Heart right ventricle (tissue), 16 donors: Measurements from ENCODE around the gene DLEC1. TPM values are rescaled to one million over a fixed set of nuclear protein-coding genes. Genes with fewer than 3 reads are reported as not detected.

ENCODE experiments used
- ATAC-seq, 8 donors: fragments of 200-7000 bp; cut with Tn5 transposase; one replicate each; pipeline ENCODE4 v1.9.1; 2020; ENCODE audit warnings: mild to moderate bottlenecking in 8 of 8, moderate library complexity in 8 of 8, moderate number of reproducible peaks in 1 of 8
- DNase-seq, 2 donors: peaks; one replicate each; pipeline ENCODE4 v3.0.0-alpha.2; 2020
- H3K27ac ChIP-seq, 10 donors: fragments of 200-600 bp; sonication (generic) in 2 of 10; one replicate each; pipeline versions ENCODE4 v1.5.0 to v1.8.0; 2020 to 2022; ENCODE audit warnings: mild to moderate bottlenecking in 3 of 10
- H3K27me3 ChIP-seq, 7 donors: fragments of 200-600 bp; one replicate each; pipeline ENCODE4 v1.8.0; 2021 to 2022; ENCODE audit warnings: mild to moderate bottlenecking in 2 of 7
- H3K36me3 ChIP-seq, 9 donors: fragments of 200-600 bp; sonication (generic) in 1 of 9; one replicate each; pipeline versions ENCODE4 v1.5.0 to v1.8.0; 2020 to 2022; ENCODE audit warnings: mild to moderate bottlenecking in 2 of 9
- H3K4me1 ChIP-seq, 9 donors: fragments of 200-600 bp; sonication (generic) in 1 of 9; one replicate each; pipeline versions ENCODE4 v1.5.0 to v1.8.0; 2020 to 2022; ENCODE audit warnings: mild to moderate bottlenecking in 4 of 9
- H3K4me3 ChIP-seq, 10 donors: fragments of 200-600 bp; sonication (generic) in 2 of 10; one replicate each; pipeline versions ENCODE4 v1.5.0 to v1.8.0; 2020 to 2022; ENCODE audit warnings: mild to moderate bottlenecking in 7 of 10, moderate library complexity in 2 of 10
- H3K9me3 ChIP-seq, 11 donors: fragments of 200-600 bp in 10 of 11; sonication (generic) in 2 of 11; one replicate each; pipeline versions ENCODE4 v1.5.0 to v1.8.0; 2013 to 2022; ENCODE audit warnings: mild to moderate bottlenecking in 2 of 11, control low read depth in 1 of 11, moderate library complexity in 1 of 11
- WGBS, 2 donors: extraction: QIAGEN DNeasy Blood & Tissue Kit; methylation state at CpG; one replicate each; pipeline ENCODE4 v1.1.7; 2013; ENCODE audit warnings: inconsistent platforms in 1 of 2; 5-methylcytosine and 5-hydroxymethylcytosine counted together
- intact Hi-C, 10 donors: fragments of 100-400 bp; cut with DNase I; formaldehyde crosslinking; loops; one replicate each; pipeline versions ENCODE4 v1.11.1 to v1.14.2; 2022
- polyA plus RNA-seq, 2 donors: library from polyadenylated mRNA; stranded (reverse); fragments of 200-250 nt; gene quantifications; one replicate each; pipeline ENCODE4 v1.2.3, GENCODE V29; 2013
- total RNA-seq, 10 donors: library from RNA; stranded (reverse); fragmentation: NEBNext Ultra II Directional in 3 of 10; extraction: Animal tissue kit (Norgen Biotek cat#: 25700) in 3 of 10; gene quantifications; one replicate each; pipeline versions ENCODE4 v1.2.1 to v1.2.4, GENCODE V29; 2021 to 2023
- TF ChIP-seq, protein P1 (sequence below), 9 donors: fragments of 200-600 bp; sonication (generic) in 2 of 9; IDR thresholded peaks; one replicate each; pipeline versions ENCODE4 v1.5.0 to v1.8.0; 2021 to 2022; ENCODE audit warnings: antibody characterized with exemption in 9 of 9, mild to moderate bottlenecking in 5 of 9, moderate library complexity in 1 of 9
- donor health status: Arrhythmogenic right ventricular cardiomyopathy.
- donor health status: ischemic (EF 13 %, LVEDD 7.1; RV severe dilation, severe dysfunction).
- donor health status: healthy with polysubstance abuse.
- donor health status: DM: no; HTN: yes; CAD: no.
- donor health status: DM: no; HTN: no; CAD: no.
- donor health status: ischemic (EF 25% LVEDD 6.9; RV normal size, moderate dysfunction).
- donor health status: ischemic (EF 25% LVEDD 5.7; RV mildly dilated, moderate dysfunction).
- donor health status: healthy.
- donor health status: DM: yes; HTN: yes; CAD: no.
- donor health status: Ischemic cardiomyopathy.
- donor health status: ischemic (EF 35%, LVEDD 5.7; RV mildly dilated, moderate dysfunction).
- donor health status: nonischemic (EF 11% LVEDD 7.7; RV severe dilation, severe dysfunction).
- donor health status: DM: yes; HTN: yes; CAD: no.
- donor health status: PGD.
- donor health status: ischemic (EF 29% LVEDD 5.4; RV normal size, mild dysfunction).
- donor health status: nonischemic (EF 23%, LVEDD 6.1; RV moderate dilation, normal function).

The DLEC1 gene
- total and polyA plus RNA-seq, 12 donors: 0.09 to 0.66 (median 0.30) TPM; not detected in 4

DNA sequence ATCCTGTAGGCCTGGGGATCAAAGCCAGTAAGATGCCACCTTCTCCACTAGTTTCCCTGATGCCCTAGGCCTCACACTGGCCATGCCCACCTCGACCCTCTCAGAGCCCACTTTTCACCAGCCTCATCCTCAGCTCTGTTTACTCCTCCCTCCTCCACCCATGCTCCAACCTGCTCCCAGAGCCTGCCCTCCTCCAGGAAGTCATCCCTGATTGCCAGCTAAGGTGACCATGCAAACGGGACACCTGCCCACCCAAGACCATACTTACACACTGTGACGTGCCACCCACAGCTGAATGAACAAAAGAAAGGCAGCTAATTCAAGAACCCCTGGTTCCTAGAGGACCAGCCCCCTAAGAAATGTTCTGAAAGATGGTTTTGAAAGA is 18.7 kb upstream of the DLEC1 start:
- no peak overlapping the region for H3K27ac ChIP-seq
- ATAC-seq (no peak), DNase-seq (peak in 1 of 2 donors; percentile 2)
- peaks cover 0 to 47% (median 13%) of the 10 kb centered on the region in 9 donors for H3K36me3 ChIP-seq
- H3K27me3 ChIP-seq: no peaks in the 10 kb centered on the region
- H3K9me3 ChIP-seq: peaks cover 0 to 8% (median 0%) of the 10 kb centered on the region in 11 donors
- intact Hi-C loops: no loop called here
- WGBS, 2 donors: 89 to 91% methylated on average over 3 of the region's 3 CpGs
- TF ChIP-seq, protein P1, sequence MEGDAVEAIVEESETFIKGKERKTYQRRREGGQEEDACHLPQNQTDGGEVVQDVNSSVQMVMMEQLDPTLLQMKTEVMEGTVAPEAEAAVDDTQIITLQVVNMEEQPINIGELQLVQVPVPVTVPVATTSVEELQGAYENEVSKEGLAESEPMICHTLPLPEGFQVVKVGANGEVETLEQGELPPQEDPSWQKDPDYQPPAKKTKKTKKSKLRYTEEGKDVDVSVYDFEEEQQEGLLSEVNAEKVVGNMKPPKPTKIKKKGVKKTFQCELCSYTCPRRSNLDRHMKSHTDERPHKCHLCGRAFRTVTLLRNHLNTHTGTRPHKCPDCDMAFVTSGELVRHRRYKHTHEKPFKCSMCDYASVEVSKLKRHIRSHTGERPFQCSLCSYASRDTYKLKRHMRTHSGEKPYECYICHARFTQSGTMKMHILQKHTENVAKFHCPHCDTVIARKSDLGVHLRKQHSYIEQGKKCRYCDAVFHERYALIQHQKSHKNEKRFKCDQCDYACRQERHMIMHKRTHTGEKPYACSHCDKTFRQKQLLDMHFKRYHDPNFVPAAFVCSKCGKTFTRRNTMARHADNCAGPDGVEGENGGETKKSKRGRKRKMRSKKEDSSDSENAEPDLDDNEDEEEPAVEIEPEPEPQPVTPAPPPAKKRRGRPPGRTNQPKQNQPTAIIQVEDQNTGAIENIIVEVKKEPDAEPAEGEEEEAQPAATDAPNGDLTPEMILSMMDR (IDR thresholded peaks at IDR 0.05): no peak
- H3K4me1 ChIP-seq: peaks cover 0 to 33% (median 12%) of the 10 kb centered on the region in 9 donors
- H3K4me3 ChIP-seq: no peak overlapping the region

DNA sequence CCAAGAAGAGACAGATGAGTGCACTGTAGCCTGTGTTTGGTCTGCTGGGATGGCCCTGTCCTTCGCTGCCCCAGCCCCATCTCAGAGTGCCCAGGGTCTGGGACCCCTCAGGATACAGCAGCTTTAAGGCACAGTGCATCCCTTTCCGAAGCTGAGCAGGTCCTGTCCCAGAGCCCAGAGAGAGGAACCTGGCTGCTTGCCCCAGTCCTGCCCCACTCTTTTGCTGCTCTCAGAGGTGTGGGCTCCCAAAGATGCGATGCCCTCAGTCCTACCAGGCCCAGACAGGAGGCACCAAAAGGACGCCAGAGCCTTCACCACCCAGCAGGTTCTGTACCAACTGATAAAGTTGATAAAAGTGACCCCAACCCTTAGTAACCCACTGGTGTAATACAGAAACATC is 17.8 kb upstream of the DLEC1 start:
- peaks cover 0 to 4% (median 0%) of the 10 kb centered on the region in 11 donors for H3K9me3 ChIP-seq
- peaks cover 0 to 42% (median 19%) of the 10 kb centered on the region in 9 donors for H3K4me1 ChIP-seq
- H3K36me3 ChIP-seq: peaks cover 0 to 38% (median 6%) of the 10 kb centered on the region in 9 donors
- intact Hi-C loops: no loop called here
- H3K27ac ChIP-seq: no peak overlapping the region
- 85 to 93% methylated on average over 4 of the region's 4 CpGs for WGBS, 2 donors
- DNase-seq (no peak), ATAC-seq (no peak)
- no peak overlapping the region for H3K4me3 ChIP-seq
- no peaks in the 10 kb centered on the region for H3K27me3 ChIP-seq
- TF ChIP-seq, protein P1 (IDR thresholded peaks at IDR 0.05): no peak

DNA sequence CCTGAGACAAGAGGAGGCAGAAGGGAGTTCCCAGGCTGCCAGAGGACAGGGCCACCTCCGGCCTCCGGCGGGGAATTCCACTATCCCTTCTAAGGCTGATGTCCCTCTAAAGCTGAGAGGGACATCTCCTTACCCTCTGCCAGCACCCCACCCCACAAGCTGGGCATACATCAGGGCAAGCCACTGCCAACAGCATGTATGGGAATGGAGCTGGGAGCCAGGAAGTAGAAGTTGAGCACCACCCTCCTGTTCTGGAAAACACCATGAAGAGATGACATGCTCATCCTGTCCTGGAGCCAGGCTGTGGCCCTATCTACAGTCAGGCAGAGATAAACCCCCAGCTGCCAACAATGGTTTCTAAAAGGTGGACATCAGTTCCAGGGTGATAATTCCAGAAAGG is 16.7 kb upstream of the DLEC1 start:
- 51 to 60% methylated on average over 3 of the region's 3 CpGs for WGBS, 2 donors
- Histone ChIP-seq H3K27me3 (no peaks in the 10 kb centered on the region), H3K4me1 (peaks cover 0 to 43% (median 19%) of the 10 kb centered on the region in 9 donors), H3K4me3 (no peak overlapping the region), H3K9me3 (no peaks in the 10 kb centered on the region), H3K36me3 (peaks cover 0 to 27% (median 0%) of the 10 kb centered on the region in 9 donors), H3K27ac (peak overlapping the region in 1 of 10 donors; percentile 27)
- ATAC-seq: no peak
- TF ChIP-seq, protein P1 (IDR thresholded peaks at IDR 0.05): no peak
- intact Hi-C loops: no loop called here
- DNase-seq: peak in 1 of 2 donors; percentile 5

DNA sequence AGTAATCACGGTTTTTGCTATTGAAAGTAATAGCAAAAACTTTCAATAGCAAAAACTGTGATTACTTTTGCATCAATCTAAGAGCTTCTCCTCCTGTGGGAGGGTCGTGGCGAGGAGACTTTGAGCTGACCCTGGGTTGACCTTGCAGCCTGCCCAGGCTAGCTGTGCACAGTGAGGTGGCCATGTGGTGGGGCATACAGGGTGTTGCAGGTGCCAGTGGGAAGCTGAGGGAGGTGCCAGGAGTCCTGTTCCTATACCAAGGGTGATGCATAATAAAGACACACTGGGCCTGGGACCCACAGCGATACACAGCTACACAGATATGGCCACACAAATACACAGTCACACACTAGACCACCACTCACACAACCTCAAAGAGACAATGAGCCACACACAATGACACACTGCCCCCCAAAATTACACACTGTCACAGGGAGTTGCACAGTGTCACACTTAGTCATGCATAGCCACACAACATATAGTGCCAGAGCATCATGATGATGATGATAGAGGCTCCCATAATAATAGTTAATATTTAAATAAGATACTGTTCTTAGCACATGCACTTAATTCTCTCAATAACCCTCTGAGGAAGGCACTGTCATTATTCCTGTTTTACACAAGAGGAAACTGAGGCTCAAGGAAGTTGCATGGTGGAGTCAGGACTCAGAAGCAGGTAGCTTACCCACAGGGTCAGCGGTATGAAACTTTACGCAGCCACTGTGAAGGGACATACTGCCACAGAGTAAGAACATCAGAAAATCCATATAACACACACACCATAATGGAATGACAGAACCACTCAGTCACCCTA is 15.9 kb upstream of the DLEC1 start:
- ATAC-seq (no peak), DNase-seq (peak in 1 of 2 donors; percentile 5)
- peaks cover 0 to 37% (median 19%) of the 10 kb centered on the region in 9 donors for H3K4me1 ChIP-seq
- TF ChIP-seq, protein P1 (IDR thresholded peaks at IDR 0.05): no peak
- H3K27me3 ChIP-seq: no peaks in the 10 kb centered on the region
- peak overlapping the region in 5 of 10 donors; percentile 67 to 87 (median 76) for H3K4me3 ChIP-seq
- no peaks in the 10 kb centered on the region for H3K9me3 ChIP-seq
- H3K36me3 ChIP-seq: peaks cover 0 to 19% (median 0%) of the 10 kb centered on the region in 9 donors
- WGBS, 2 donors: 87 to 90% methylated on average over 6 of the region's 6 CpGs
- intact Hi-C loops: no loop called here
- H3K27ac ChIP-seq: peak overlapping the region in 5 of 10 donors; percentile 92 to 98 (median 94)
